Stimulated activated naive CD8-positive, alpha-beta T cell treated with anti-CD3 and anti-CD28 coated beads, Interleukin-15, Interleukin-2, amounts not matched to agents 100 ng/mL and 50 ng/mL, for 24 hours (primary cell): ENCODE data around the gene BLOC1S2.
"Not testable (repeated sequence)": the region's sequence is repeated elsewhere in the genome, so short reads cannot be mapped to it uniquely, and the experiment has no call there.

ENCODE experiments used
- H3K27ac Mint-ChIP-seq: one replicate; pipeline ENCODE4 v1.8.0; 2021; ENCODE audit warnings: mild to moderate bottlenecking, mixed read lengths
- H3K27me3 Mint-ChIP-seq: one replicate; pipeline ENCODE4 v1.8.0; 2021; ENCODE audit warnings: mixed read lengths
- H3K36me3 Mint-ChIP-seq: one replicate; pipeline ENCODE4 v1.8.0; 2021; ENCODE audit warnings: low read depth, mixed read lengths
- H3K4me1 Mint-ChIP-seq: one replicate; pipeline ENCODE4 v1.8.0; 2021; ENCODE audit warnings: low read depth, mixed read lengths
- H3K4me3 Mint-ChIP-seq: one replicate; pipeline ENCODE4 v1.8.0; 2021; ENCODE audit warnings: mild to moderate bottlenecking, mixed read lengths
- H3K9me3 Mint-ChIP-seq: one replicate; pipeline ENCODE4 v1.8.0; 2021; ENCODE audit warnings: mixed read lengths

Gene BLOC1S2

GRCh38 chr10:100306861-100307260, 20.4 kb upstream of the BLOC1S2 start:
- no peaks in the 10 kb centered on the region for H3K9me3 Mint-ChIP-seq
- peaks cover 68% of the 10 kb centered on the region for H3K27me3 Mint-ChIP-seq
- no peaks in the 10 kb centered on the region for H3K36me3 Mint-ChIP-seq
- no peak overlapping the region for H3K27ac Mint-ChIP-seq
- H3K4me3 Mint-ChIP-seq = no peak overlapping the region
- no peaks in the 10 kb centered on the region for H3K4me1 Mint-ChIP-seq

- Mint-ChIP-seq H3K27me3 (peaks cover 58% of the 10 kb centered on the region), H3K4me3 (no peak overlapping the region)
These were observed 17.9 kb upstream of the BLOC1S2 start for GRCh38 chr10:100304414-100304813.

GRCh38 chr10:100303724-100304319, 17.3 kb upstream of the BLOC1S2 start:
- Mint-ChIP-seq H3K9me3 (no peaks in the 10 kb centered on the region), H3K27ac (no peak overlapping the region), H3K4me3 (no peak overlapping the region), H3K27me3 (peaks cover 55% of the 10 kb centered on the region), H3K36me3 (no peaks in the 10 kb centered on the region), H3K4me1 (no peaks in the 10 kb centered on the region)

More at GRCh38 chr10:100304414-100304813, 17.9 kb upstream of the BLOC1S2 start:
- no peaks in the 10 kb centered on the region for H3K36me3 Mint-ChIP-seq
- no peaks in the 10 kb centered on the region for H3K4me1 Mint-ChIP-seq
- no peaks in the 10 kb centered on the region for H3K9me3 Mint-ChIP-seq
- H3K27ac Mint-ChIP-seq = no peak overlapping the region

GRCh38 chr10:100301123-100301522, 14.6 kb upstream of the BLOC1S2 start:
- not testable (repeated sequence) for H3K27ac Mint-ChIP-seq, H3K9me3 Mint-ChIP-seq, H3K4me3 Mint-ChIP-seq, H3K4me1 Mint-ChIP-seq, H3K36me3 Mint-ChIP-seq
- peaks cover 46% of the 10 kb centered on the region for H3K27me3 Mint-ChIP-seq

- H3K4me1 Mint-ChIP-seq = no peaks in the 10 kb centered on the region
- no peaks in the 10 kb centered on the region for H3K9me3 Mint-ChIP-seq
- no peaks in the 10 kb centered on the region for H3K36me3 Mint-ChIP-seq
- H3K27me3 Mint-ChIP-seq = peaks cover 31% of the 10 kb centered on the region
- no peak overlapping the region for H3K27ac Mint-ChIP-seq
- H3K4me3 Mint-ChIP-seq = no peak overlapping the region
These were observed 10.8 kb upstream of the BLOC1S2 start for GRCh38 chr10:100297242-100297641.

DNA sequence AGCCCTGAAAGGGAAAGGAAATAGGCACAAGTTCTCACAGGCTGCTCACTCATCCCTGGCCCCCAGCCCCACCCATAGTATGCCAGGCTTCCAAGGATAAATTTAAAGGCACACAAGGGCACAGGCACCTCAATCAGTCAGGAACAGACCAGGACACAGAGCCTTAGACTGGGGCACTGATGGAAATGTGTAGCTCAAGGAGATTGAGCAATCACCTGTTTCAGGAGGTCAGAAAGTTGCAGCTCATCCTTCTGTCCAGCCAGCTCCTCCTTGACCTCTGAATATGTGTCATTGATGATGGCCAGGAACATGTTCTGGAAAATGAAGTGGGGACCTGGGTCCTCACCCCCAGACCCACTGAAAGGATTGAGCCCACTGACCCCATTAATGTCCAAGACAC, 6.6 kb upstream of the BLOC1S2 start:
- H3K4me3 Mint-ChIP-seq = no peak overlapping the region
- H3K27me3 Mint-ChIP-seq = peaks cover 32% of the 10 kb centered on the region
- H3K27ac Mint-ChIP-seq = no peak overlapping the region
- H3K9me3 Mint-ChIP-seq = no peaks in the 10 kb centered on the region
- H3K4me1 Mint-ChIP-seq = no peaks in the 10 kb centered on the region
- H3K36me3 Mint-ChIP-seq = no peaks in the 10 kb centered on the region

- not testable (repeated sequence) for H3K27ac Mint-ChIP-seq, H3K36me3 Mint-ChIP-seq, H3K4me1 Mint-ChIP-seq, H3K4me3 Mint-ChIP-seq, H3K9me3 Mint-ChIP-seq
- H3K27me3 Mint-ChIP-seq = peaks cover 30% of the 10 kb centered on the region
These were observed 5.8 kb upstream of the BLOC1S2 start for GRCh38 chr10:100292300-100292699.

DNA sequence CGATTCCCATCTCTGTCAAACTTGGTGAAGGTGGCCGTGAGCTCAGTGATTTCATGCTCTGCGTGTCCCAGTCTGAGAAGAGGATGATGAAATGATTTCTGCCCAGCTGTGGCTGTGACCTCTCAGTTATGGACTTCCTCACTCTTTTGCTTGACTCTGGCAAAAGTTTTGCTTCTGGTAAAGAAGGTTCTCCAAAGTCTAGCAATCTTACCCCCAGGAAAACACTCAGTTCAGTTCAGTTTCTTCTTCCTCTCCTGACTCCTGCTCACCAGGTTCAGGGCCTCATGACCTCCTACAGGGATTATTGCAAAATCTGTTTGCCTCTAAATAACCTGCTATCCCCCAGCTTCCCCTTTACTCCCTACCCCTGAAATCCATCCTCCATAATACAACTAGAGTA, 4.9 kb upstream of the BLOC1S2 start:
- no peak overlapping the region for H3K4me3 Mint-ChIP-seq
- H3K9me3 Mint-ChIP-seq = no peaks in the 10 kb centered on the region
- H3K36me3 Mint-ChIP-seq = no peaks in the 10 kb centered on the region
- no peak overlapping the region for H3K27ac Mint-ChIP-seq
- H3K27me3 Mint-ChIP-seq = peaks cover 23% of the 10 kb centered on the region
- H3K4me1 Mint-ChIP-seq = peaks cover 9% of the 10 kb centered on the region

DNA sequence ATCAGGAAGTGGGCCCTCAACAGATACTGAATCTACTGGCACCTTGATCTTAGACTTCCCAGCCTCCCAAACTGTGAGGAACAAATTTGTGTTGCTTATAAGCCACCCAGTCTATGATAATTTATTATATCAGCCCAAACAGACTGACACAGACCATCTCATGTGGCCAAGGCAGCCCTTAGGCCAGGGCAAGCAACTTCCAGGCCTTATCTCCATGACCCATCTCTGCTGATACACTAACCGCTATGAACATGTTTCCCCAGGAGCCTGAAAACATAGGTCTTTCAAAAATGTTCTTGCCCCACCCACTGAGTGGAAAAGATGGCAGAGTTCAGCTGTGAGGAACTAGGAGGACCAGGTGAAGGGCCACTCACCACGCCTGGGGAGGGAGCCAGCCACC, 3.2 kb upstream of the BLOC1S2 start:
- Mint-ChIP-seq H3K4me3 (no peak overlapping the region), H3K36me3 (peaks cover 16% of the 10 kb centered on the region), H3K9me3 (no peaks in the 10 kb centered on the region), H3K27me3 (peaks cover 13% of the 10 kb centered on the region), H3K4me1 (peaks cover 26% of the 10 kb centered on the region), H3K27ac (no peak overlapping the region)

DNA sequence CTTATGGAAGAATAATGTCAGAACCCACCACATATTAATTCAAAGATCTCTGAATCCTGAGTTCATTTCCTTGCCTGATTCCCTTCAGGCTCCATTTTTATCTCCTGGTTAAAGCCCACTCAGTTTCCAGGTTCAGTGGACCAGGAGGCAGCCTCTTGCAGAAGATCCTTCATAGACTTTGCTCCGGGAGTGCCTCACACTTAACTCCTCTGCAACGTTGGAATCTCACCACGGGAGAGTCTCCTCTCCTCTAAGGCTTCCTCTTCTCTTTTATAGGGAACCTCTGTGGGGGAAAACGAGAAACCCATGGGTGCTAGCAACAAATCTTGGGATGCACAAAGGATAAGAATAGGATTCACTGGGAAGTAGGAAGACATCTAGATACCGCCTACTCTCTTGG, 1.7 kb upstream of the BLOC1S2 start:
- Mint-ChIP-seq H3K36me3 (peaks cover 18% of the 10 kb centered on the region), H3K9me3 (no peaks in the 10 kb centered on the region), H3K27me3 (peaks cover 12% of the 10 kb centered on the region), H3K27ac (no peak overlapping the region), H3K4me3 (no peak overlapping the region), H3K4me1 (peaks cover 36% of the 10 kb centered on the region)

DNA sequence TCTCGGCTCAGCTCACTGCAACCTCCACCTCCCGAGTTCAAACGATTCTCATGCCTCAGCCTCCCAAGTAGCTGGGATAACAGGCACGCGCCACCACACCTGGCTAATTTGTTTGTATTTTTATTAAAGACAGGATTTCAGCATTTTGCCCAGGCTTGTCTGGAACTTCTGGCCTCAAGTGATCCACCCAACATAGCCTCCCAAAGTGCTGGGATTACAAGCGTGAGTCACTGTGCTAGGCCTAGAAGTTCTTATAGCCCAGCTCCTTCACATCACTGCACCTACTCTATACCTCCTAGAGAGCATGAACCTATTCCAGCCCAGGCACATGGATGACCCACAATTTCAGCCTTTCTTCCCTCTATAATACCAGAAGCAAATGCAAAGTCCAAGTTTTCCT, 1.3 kb upstream of the BLOC1S2 start:
- peaks cover 36% of the 10 kb centered on the region for H3K4me1 Mint-ChIP-seq
- no peak overlapping the region for H3K4me3 Mint-ChIP-seq
- peaks cover 12% of the 10 kb centered on the region for H3K27me3 Mint-ChIP-seq
- no peaks in the 10 kb centered on the region for H3K9me3 Mint-ChIP-seq
- H3K27ac Mint-ChIP-seq = peak overlapping the region; percentile 20
- H3K36me3 Mint-ChIP-seq = peaks cover 18% of the 10 kb centered on the region

DNA sequence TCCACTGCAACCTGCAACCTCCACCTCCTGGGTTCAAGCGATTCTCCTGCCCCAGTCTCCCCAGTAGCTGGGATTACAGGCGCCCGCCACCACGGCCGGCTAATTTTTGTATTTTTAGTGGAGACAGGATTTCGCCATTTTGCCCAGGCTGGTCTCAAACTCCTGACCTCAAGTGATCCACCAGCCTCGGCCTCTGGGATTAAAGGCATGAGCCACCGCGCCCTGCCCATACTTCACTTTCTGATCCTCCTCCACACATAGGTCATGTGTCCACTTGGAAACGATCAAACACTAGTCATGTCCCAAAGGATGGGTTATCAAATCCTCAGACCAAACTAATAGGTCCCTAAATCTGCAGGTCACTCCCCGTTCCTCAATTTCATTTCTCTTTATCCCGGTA, 1.2 kb downstream of the BLOC1S2 start:
- Mint-ChIP-seq H3K36me3 (peaks cover 27% of the 10 kb centered on the region), H3K4me3 (peak overlapping the region; percentile 99), H3K27ac (peak overlapping the region; percentile 99), H3K4me1 (peaks cover 43% of the 10 kb centered on the region)
- H3K27me3 Mint-ChIP-seq, H3K9me3 Mint-ChIP-seq: not testable (repeated sequence)

GRCh38 chr10:100282907-100283306, 3.6 kb downstream of the BLOC1S2 start:
- no peak overlapping the region for H3K4me3 Mint-ChIP-seq
- H3K27ac Mint-ChIP-seq = no peak overlapping the region
- no peaks in the 10 kb centered on the region for H3K27me3 Mint-ChIP-seq
- H3K36me3 Mint-ChIP-seq = peaks cover 41% of the 10 kb centered on the region
- peaks cover 43% of the 10 kb centered on the region for H3K4me1 Mint-ChIP-seq
- no peaks in the 10 kb centered on the region for H3K9me3 Mint-ChIP-seq

- peaks cover 52% of the 10 kb centered on the region for H3K36me3 Mint-ChIP-seq
- not testable (repeated sequence) for H3K4me1 Mint-ChIP-seq, H3K9me3 Mint-ChIP-seq, H3K27me3 Mint-ChIP-seq, H3K4me3 Mint-ChIP-seq, H3K27ac Mint-ChIP-seq
These were observed 9.5 kb downstream of the BLOC1S2 start for GRCh38 chr10:100276971-100277370.

- Mint-ChIP-seq H3K4me3 (peak within 1 kb of the TSS; percentile 100), H3K4me1 (peaks cover 28% of the 10 kb centered on the region), H3K36me3 (peaks cover 10% of the 10 kb centered on the region), H3K27me3 (no peaks in the 10 kb centered on the region), H3K9me3 (no peaks in the 10 kb centered on the region), H3K27ac (peak within 1 kb of the TSS; percentile 100)
These were observed 19.0 kb downstream of the BLOC1S2 start, which contains the start of gene CWF19L1 for GRCh38 chr10:100267239-100268104. TSS of gene CWF19L1 (minus strand) at chr10:100267638. CDS start at chr10:100267593, 45 bp downstream.
